GM18526 (cell line): ENCODE measurements around the gene PELI2.

ENCODE experiments used
- POLR2A ChIP-seq: IDR thresholded peaks from 3 replicates; pipeline ENCODE4 v1.6.1; 2011; ENCODE audit not compliant: insufficient read length; ENCODE audit errors: extremely low read depth

PELI2 gene

DNA sequence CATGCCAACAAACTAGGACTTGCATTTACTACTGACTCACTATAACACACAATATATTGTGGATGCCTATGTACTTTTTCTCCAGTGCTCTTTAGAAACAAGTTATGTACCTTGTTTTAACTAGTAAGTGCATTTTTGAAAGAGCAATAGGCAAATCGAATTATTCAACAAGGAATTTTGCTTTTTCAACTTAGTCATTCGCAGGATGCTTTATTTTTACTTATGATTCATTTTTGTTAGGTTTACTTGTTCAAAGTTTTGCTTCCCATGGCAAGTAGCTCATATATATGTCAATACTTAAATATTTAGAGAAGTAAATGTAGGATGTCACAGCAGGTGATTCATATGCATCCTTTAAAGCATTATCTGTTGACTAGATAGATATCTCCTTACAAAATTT, 149.8 kb downstream of the PELI2 start:
- TF ChIP-seq POLR2A, result no peak

DNA sequence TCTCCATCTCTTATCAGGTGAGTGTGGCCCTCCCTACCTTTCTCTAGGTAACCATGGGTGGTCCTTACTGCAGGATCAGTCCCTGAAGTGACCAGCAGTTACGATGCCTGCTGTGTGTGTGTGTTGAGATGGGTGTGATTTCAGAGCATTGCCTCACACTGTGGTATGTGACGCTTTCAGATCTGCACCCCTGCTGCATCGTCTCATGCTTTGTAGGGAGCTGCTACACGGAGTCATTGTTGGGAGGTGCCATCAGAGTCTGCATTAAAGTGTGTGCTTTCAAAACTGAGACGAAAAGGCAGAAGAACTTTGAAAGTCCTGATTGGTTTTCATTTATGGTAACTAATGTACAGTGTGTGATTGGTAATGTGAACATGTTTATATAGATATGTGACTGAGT, 150.5 kb downstream of the PELI2 start:
- no peak for TF ChIP-seq POLR2A

DNA sequence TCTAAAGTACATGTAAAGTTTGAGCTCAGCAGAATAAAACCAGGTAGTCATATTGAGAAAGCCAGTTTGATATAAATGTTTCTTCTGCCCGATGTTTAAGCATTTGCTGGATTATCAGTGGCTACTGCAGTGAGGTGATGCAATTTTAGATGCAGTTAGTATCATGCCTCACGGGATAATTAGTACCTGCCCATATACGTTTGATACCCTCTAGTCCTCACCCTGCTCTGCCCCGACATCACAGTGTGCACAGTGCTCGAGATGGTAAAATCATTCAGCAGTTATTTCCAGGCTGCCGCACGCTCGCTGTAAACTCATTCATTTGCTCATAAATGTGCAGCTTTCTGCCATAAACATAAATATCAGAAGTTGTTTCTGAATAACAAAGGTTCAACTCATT, 152.7 kb downstream of the PELI2 start:
- TF ChIP-seq POLR2A, result no peak

DNA sequence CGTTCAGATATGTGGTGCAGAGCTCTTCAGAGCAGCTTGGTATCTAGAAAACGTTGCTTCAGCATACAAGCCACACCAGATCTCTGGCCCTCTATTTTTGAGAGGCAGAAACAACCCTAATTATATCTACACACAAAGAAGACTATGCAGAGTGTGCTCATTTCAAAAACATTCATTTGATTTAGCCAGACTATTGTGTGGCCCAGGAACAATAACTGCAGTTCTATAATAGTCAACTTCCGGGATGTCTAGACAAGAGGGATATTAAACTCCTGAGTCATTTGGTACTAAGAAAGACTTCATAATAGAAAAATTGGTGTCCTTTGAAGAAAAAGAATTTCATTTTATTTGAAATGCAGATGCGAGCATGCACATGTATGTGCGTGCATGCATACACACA, 153.8 kb downstream of the PELI2 start:
- TF ChIP-seq POLR2A, result no peak

DNA sequence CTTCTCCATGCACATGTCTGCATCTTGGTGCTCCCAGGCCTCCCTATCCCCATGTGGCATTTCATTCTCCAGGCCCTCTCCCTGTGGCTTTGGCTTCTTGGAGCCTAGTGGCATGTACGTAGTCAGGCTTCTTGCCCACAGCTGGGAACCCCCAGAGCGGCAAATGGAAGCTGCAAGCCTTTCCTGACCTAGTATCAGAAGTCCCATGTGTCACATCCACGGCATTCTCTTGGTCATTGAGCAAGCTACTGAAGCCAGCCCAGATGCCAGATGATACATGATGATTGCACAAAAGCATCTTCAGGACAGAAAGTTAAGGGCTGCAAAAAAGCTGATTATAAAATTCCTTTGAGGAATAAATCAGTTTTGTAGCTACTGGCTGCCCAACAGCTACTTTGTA, 154.9 kb downstream of the PELI2 start:
- TF ChIP-seq POLR2A, result no peak

DNA sequence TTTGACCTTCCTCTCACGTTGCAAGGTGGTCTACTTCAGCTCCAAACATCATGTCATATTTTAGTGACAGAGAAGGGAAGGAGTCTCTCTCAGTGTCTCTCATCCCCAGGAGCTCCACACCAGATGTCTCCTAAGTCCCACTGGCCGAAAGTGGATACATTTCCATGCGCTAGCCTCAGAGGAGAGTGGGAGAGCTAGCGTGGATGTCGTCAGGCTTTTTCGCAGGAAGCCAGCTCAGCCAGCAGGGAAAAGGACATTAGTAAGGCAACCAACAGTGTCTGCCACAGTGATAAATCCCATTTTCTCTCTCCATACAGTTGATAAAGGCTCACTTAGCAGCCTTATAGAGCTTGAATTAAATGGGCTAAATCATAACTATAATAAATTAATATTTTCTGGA, 155.7 kb downstream of the PELI2 start:
- no peak for TF ChIP-seq POLR2A

DNA sequence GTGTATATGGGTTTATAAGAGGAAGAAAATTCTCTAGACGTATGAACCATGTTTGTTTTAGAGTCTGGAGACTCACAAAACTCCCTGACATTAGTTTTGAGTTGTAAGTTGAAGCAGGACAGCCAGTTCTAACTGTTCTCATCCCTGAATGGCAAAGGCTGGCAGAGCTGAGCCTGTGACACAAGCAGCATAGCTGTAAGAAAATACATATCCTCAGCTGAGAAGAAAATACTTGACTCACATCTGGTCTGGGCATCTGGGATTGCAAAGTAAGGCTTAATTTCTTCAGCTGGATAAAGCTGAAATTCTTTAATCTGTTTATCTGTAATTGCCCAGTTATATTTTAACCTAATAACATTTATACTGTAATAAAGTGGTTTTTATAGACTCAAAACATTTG, 156.3 kb downstream of the PELI2 start:
- TF ChIP-seq POLR2A, result no peak

DNA sequence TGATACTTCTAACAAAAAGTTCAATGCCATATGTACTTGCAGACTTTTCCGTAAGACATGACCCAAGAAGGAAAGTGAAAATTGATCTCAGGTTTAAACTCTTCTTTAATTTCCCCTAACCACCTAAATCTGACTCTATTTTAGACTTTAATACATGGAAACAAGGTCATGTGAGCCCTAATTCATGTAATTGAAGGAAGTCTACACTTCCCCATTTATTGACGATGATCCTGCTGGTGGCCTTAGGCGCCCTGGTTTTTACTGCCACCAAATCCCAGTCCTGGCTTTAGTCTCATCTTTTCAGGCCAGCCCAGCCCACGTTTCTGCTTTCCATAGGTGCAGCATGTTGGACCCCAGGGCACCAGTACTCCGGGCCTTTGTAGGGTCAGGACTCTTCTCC, 157.9 kb downstream of the PELI2 start:
- no peak for TF ChIP-seq POLR2A

DNA sequence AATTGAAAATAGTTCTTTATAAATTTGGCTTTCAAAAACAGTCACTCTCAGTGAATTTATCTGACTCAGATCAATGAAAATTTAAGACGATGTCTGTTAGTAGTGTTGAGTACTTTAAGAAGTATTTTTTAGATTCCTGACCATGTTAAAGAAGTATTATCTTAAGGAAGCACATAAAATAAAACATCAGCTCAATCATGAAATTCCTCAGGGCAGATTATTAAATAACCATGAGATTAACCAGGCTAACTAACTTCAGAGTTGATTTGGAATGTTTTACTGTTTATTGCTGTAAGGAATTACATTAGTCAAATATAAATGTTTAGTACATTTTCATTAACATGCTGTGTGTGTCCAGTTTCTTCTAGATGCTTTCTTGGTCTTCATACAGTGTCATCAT, 160.2 kb downstream of the PELI2 start:
- TF ChIP-seq POLR2A, result no peak

DNA sequence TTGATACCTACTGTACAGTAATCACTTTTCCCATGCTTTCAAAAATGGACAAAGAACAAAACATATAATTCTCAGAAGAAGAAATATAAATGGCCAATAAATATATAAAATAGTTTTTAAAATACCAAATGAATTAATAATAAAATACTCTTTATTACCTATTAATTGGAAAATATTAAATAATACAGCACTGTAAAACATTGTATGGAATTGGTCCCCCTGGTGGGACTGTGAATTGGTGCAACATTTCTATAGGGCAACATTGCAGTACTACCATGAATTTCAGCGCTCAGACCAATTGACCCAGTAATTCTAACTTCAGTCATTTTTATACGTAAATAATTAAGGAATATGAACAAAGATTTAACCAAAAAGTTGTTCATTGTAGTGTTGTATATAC, 162.6 kb downstream of the PELI2 start:
- TF ChIP-seq POLR2A, result no peak

DNA sequence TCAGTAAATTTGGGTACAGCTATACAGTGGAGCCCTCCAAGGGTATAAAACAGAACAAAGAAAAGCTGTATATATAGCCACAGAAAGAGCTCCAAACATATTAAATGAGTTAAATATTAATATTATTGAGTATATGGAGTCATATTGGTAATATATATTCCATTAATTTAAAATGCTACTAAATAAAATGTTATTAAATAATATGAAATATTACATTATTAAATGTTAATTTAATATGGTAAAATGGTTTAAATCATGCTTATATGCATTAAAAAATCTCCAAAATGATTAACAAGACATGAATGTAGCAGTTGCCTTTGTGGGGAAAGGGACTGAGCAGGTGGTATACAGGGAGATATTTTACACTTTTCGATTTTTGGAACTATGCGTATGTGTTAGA, 164.0 kb downstream of the PELI2 start:
- TF ChIP-seq POLR2A, result no peak

DNA sequence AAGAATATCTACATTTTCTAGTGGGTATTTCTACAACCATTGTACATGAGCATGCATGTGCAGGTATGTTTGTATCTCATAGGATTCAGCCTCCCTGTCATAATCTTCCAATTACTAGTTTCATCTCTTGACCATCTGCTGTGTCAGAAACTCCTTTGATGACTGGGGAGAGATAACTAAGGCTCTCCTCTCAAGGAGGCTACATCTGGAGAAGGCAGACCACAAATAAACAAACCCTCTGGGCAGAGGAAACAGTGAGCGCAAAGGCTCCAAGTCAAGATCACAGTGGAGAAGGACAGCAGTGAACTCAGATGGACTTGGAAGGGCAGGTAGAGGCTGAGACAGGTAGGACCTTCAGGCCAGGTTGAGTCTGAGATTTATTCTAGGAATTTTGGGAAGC, 166.4 kb downstream of the PELI2 start:
- no peak for TF ChIP-seq POLR2A

DNA sequence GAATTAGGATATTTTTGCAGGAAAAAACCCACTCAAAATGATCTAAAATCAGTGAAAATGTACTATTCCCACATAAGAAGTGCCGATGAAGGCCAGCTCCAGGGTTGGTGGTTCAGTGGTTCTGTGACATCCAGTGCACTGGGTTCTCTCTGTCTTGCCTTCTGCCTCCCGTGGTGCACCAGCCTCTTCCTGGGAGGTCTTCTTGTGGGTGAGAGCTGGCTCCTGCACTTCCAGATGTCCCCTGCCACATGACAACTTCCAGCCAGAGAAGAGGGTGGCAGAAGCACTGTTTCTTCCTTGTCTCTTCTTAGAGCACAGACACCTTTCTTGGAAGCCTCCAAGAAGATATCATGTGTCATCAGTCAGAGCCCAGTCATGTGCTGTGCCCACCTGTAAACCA, 170.9 kb downstream of the PELI2 start:
- TF ChIP-seq POLR2A, result no peak

DNA sequence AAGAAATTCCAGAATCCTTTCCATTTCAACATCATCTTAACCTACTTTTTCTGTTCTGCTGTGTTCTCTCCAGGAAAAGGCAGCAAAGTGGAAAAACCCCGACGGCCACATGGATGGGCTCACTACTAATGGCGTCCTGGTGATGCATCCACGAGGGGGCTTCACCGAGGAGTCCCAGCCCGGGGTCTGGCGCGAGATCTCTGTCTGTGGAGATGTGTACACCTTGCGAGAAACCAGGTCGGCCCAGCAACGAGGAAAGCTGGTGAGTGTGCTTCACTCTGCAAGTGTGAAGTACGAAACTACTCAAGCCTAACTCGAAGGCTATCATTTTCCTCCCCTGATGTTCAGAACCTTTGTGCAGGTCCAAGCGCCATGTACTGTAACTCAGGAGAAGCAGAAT, 172.0 kb downstream of the PELI2 start:
- no peak for TF ChIP-seq POLR2A

DNA sequence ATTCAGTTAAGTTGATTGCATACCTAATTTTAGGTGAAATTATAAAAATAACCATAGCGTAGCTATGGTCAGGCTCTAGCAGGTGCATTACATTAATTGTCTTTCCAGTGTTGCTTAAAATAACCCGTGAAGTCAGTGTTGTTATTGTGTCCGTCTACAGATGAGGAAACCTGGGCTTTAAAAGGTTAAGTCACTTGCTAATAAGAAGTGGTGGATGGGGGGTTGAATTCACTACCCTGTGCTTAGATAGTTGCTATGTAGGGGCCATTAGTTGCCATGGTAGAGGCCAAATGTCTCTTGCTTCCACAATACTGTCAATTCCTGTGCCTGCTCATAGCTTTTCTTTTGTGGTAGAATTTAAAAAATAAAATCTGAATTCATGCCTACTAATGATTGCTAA, 174.8 kb downstream of the PELI2 start:
- TF ChIP-seq POLR2A, result no peak

DNA sequence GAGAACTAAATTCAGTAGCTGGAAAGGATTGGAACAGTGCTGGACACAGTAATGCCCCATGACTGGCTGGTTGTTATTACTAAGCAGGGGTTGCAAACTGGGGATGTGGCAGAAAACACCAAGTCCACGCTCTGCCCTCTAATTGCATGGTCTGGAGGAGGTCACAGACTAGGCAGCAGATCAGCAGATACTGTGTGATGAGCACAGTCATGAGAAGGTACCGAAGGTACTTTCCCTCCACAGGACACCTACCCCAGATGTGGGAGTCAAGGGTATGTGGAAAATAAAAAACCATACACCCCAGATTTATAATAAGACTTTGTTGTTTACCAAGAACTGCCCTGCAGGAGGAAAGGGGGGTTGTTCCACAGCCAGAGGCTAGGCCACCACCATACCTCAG, 175.3 kb downstream of the PELI2 start:
- TF ChIP-seq POLR2A, result no peak

DNA sequence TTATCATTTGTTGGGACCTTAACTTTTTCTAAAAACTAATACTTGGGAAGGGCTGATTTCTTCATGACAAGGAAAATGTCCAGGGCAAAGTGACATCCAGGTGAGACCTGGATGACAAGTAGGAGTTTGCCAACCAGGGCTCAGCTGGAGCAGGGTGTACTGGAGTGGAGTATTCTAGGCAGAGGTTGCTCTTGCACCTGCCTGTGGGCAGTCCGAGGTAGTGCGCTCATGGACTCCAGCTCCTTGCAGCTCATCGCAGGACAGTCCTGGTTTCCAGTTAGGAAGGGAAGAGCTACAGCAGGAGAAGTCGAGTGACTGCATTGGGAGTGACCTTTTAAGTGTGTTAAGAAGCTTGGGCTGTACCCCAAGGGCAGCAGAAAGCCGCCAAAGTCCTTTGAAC, 175.9 kb downstream of the PELI2 start:
- TF ChIP-seq POLR2A, result no peak

DNA sequence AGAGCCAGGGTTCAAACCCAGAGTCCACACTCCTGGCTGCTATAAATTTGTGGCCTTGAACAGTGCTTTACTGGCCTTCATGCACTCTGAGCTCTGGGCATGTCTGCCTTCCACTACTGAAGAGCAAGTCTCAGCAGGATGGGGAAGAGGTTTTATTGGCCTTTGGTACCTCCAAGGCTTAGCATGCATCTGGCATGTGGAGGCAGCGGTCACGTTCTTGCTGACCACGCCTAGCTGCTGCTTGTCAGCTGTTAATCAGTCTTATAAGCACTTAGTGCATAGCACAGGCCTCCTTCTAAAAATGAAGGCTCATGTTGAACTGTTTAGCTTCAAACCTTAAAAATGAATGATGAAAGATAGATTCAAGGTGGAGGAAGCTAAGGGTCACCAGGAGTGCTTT, 177.5 kb downstream of the PELI2 start:
- no peak for TF ChIP-seq POLR2A
